KOPT-K1 (cell line): ENCODE results near the gene CD164L2.

Source experiments
- H3K27ac ChIP-seq: fragments of 200-600 bp; sonication (generic); 2 replicates; pipeline ENCODE4 v1.5.1; 2016; ENCODE audit warnings: antibody characterized with exemption, mild to moderate bottlenecking, low read depth, low read length; ENCODE audit not compliant: poor library complexity, severe bottlenecking
- H3K36me3 ChIP-seq: fragments of 200-600 bp; sonication (generic); 2 replicates; pipeline ENCODE4 v1.5.1; 2017; ENCODE audit warnings: antibody characterized with exemption, mild to moderate bottlenecking, low read length, moderate library complexity; ENCODE audit not compliant: insufficient read depth
- H3K9me3 ChIP-seq: fragments of 200-600 bp; sonication (generic); 2 replicates; pipeline ENCODE4 v1.5.1; 2017; ENCODE audit warnings: antibody characterized with exemption, low read length, mild to moderate bottlenecking; ENCODE audit not compliant: insufficient read depth, poor library complexity, severe bottlenecking

CD164L2 gene

DNA sequence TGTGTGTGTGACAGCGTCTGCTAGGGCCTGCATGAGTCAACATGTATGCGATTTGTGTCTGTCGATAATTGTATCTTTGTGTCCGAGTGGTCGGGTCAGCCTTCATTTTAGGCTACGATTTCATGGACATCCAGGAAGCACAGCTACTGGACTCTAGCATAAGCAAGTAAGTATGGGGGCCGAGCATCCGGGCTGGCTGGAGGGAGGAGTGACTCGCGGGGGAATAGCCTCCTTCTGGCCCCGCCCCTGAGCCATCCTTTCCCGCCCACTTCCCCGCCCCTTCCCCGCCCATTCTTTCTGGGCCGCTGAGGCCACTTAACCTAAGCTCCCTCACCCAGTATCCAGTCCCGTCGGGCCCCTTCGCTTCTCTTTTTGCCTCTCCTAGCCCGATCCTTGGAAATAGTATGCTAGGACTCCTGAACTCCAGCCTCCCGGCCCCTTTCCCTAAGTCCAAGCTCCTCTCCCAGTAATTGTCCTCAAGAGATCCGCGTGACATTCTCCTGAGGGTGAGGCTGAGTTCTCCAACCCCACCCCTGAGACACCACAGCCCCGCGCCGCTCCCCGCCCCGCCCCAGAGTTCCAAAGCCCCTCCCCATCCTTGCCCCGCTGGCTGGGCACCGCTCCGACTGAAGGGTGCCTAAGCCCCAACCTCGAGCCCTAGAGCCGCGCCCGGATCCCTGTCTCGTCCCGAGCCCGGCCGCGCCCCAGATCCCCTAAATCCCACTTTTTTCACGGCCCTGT lies 17.6 kb downstream of the CD164L2 start:
- H3K27ac ChIP-seq, result no peak overlapping the region
- H3K36me3 ChIP-seq, result no peaks in the 10 kb centered on the region
- no peaks in the 10 kb centered on the region for H3K9me3 ChIP-seq

DNA sequence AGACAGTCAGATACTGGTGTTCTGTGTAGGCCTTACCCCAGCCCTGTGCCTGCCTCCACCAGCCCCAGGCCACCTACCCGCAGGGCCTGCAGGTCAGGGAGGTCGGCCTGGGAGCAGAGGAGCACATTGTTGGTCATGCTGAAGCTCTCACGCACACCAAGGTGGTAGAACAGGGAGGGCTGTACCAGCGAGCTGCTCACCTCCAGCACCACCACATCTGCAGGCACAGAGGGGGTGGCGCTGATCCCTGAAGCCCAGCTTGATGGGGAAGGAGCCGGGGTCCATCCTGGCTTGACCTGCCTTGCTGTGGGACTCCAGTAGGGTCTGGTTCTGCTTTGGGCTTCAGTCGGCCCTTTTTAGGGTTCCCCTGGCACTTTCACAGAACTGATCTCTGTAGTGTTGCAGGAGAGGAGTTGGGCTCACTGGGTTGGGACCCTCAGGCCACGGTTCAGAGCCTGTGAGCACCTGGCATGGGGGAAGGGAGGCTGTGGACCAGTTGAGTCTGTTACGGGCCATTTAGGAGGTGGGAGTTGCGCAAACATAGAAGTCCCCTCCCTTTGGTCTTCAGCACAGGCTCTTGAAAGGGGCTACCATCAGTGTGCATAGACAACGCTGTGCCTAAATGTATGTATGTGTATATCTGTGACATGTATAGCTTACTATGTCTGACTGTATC lies 18.3 kb downstream of the CD164L2 start:
- Histone ChIP-seq H3K9me3 (no peaks in the 10 kb centered on the region), H3K36me3 (no peaks in the 10 kb centered on the region), H3K27ac (no peak overlapping the region)

DNA sequence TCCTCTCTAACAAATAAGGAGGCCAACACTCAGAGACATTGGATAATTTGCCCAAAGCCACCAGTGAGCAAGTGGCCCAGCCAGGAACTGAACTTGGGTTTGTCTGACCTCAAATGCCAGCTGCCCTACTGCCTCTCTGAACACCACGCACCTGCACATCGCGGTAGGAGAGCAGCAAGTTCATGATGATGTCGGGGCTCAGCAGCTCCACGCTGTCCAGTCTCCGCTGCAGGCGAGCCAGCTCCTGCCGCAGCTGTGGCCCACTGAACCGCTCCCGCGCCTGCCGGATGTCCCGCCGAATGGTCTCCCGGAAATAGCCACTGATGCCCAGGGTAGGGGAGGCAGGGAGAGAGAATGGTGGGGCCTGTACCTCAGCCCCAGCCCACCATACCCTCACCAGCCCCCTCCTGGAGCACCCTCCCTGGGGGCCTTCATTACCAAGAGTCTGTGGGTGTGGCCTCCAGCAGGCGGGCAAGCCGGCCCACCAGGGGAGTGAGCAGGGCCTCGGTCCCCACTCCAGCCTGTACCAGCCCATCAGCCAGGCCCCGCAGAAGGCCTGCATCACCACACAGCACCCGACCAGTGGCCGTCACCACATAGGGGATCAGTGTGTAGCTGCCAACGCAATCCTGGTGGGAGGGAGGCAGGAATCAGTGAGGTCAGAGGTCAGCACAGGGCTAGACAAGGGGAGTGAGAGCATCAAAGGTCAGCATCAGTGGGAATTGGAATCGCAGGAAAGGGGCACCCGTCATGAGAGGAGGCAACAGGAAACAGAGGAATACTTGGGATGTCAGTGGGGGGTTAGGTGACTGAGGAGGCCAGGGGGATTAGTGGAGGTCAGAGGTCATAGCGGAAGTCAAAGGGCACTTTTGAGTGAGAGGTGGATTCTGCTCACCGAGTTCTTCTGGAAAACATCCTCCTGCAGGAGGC lies 19.1 kb downstream of the CD164L2 start:
- Histone ChIP-seq H3K9me3 (no peaks in the 10 kb centered on the region), H3K36me3 (no peaks in the 10 kb centered on the region), H3K27ac (no peak overlapping the region)

DNA sequence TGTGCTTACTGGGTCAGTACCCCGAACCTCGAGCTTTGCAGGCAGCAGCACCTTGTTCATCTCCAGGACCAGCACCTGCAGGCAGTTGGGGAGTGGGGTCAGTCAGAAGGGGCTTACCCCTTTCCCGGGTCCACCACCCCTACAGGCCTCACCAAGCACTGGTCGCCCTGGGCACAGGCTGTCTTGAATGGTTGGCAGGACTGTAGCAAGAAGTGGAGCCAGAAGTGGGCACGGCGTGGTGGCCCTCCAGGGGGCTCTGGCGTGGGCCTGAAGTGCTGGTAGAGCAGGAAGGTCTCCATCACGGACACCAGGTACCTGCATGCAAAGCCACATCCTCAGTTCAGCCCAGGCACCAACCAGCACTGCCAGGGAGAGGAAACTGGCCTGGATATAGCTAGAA lies 21.6 kb downstream of the CD164L2 start:
- Histone ChIP-seq H3K9me3 (no peaks in the 10 kb centered on the region), H3K36me3 (no peaks in the 10 kb centered on the region), H3K27ac (no peak overlapping the region)

DNA sequence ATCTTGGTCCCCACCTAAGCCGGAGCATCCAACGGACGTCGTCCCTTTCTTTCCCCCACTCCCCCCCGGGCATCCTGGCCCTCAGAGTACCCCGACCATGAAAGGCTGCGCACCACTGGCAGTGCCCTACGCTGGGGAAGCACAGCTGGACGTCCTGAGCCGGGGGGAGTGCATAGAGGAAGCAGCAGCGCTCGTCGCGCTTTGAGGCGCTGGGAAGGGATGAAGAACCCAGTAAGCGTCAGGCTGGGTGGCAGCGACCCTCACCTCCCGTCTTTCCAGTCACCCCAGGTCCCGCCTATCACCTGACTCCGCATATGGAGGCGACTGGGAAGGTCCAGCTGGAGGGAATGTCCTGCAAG lies 22.1 kb downstream of the CD164L2 start:
- Histone ChIP-seq H3K27ac (no peak overlapping the region), H3K9me3 (no peaks in the 10 kb centered on the region), H3K36me3 (no peaks in the 10 kb centered on the region)

DNA sequence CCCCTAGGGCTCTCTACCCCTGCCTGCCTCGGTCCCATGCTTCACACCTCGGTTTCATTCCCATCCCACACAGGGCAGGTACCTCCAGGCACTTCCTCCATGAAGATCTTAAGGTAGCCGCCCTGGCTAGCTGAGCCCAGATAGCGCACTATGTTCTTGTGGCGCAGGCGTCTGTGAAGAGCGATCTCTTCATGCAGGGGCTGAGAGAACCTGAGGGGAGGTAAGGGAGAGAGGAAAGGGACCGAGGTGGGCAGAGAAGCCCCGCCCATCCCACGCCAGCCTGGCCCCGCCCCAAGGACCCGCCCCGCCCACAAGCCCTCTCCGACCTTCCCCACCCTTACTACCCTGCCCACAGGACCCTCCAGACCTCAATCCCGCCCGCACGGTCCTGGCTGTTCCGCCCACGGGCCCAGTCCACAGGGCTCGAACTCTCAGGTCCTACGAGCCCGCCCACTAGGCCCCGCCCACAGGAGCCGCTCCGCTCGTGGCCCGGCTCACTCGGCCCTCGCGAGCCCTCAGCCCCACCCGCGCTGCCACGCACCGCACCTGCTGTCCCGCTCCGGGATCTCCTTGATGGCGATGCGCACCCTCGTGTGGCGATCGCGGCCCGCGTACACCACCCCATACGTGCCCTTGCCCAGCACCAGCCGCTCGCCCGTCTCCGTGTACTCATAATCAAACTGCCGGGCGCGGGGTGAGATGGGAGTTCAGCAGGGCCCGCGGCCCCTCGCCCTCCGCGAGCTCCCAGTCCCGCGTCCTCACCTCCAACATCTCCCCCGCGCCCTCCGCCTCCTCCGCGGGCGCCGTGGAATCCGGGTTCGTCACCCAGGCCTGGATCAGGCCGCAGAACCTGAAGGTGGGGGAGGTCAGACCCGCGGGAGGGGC lies 22.7 kb downstream of the CD164L2 start:
- Histone ChIP-seq H3K9me3 (no peaks in the 10 kb centered on the region), H3K27ac (no peak overlapping the region), H3K36me3 (no peaks in the 10 kb centered on the region)

DNA sequence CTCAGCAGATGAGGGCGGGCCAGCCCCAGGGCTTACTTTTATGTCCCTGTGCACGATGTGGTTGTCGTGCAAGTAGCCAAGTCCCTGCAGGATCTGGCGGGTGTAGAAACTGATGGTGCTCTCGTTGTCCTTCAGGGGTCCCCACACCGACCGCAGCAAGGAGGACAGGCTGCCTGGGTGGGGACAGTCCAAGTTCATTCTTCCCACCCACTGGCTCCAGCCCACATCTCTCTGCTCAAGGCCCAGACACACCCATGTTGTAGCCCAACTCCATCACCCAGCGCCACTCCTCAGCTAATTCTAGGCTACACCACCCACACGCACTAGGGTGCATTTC lies 23.3 kb downstream of the CD164L2 start:
- no peaks in the 10 kb centered on the region for H3K9me3 ChIP-seq
- no peaks in the 10 kb centered on the region for H3K36me3 ChIP-seq

DNA sequence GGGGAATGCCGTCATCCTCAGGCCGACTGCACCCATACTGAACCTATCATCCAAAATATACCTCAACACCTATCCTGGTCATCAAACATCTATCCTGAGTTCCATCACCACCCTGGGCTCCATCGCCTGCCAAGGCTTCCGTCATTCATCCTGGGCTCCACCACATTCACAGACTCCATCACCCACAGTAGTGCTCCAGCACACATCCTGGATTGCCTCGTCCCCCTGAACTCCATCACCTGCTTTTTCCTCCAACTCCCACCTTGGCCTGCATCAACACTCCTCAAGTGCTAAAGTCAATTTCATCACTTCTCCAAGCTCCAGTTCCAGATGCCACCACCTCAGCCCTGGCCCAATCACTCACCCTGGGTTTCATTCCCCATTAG lies 24.2 kb downstream of the CD164L2 start:
- Histone ChIP-seq H3K36me3 (no peaks in the 10 kb centered on the region), H3K9me3 (no peaks in the 10 kb centered on the region), H3K27ac (no peak overlapping the region)

More for the DNA sequence above, 23.3 kb downstream of the CD164L2 start:
- no peak overlapping the region for H3K27ac ChIP-seq

DNA sequence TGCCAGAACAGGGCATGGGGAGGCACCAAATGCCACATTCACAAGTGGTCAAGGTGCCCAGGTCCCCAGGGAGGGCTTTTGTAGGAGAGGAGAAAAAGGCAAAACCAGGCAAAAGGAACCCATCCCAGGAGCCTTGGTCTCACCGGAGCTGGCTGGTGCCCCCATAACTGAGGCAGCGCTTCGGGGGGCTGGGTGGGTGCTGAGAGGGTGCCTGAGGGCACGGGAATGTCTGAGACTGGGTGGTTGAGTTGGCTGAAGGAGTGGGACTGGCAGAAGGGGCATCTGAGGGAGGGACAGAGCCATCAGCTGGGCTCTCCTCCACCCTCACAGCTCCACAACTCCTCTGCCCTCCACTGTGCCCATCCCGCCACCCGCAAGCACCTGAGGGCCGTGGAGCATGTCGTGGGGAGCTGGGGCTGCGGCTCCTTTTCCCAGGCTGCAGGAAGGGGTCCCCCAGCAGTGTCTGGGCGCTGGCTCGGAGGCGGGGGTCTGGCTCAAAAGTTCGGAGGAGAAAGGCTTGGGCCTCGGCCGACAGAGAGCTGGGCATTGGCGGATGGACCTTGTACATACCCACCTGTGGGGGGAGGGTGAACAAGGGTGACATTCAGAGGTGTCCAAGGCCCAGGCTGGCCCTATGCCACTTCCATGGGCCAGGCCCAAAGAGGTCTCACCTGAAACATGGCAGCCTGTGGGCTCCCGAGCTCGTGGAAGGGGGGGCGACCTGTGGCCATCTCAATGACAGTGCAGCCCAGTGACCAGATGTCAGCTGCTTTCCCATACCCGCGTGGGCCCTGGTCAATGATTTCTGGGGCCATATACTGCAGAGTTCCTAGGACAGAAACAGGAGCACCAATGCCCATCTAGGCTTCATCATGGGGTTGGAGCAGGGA lies 24.9 kb downstream of the CD164L2 start:
- H3K9me3 ChIP-seq, result no peaks in the 10 kb centered on the region
- H3K27ac ChIP-seq, result no peak overlapping the region
- H3K36me3 ChIP-seq, result peaks cover 3% of the 10 kb centered on the region; the same call in 1 of the 2 replicates

DNA sequence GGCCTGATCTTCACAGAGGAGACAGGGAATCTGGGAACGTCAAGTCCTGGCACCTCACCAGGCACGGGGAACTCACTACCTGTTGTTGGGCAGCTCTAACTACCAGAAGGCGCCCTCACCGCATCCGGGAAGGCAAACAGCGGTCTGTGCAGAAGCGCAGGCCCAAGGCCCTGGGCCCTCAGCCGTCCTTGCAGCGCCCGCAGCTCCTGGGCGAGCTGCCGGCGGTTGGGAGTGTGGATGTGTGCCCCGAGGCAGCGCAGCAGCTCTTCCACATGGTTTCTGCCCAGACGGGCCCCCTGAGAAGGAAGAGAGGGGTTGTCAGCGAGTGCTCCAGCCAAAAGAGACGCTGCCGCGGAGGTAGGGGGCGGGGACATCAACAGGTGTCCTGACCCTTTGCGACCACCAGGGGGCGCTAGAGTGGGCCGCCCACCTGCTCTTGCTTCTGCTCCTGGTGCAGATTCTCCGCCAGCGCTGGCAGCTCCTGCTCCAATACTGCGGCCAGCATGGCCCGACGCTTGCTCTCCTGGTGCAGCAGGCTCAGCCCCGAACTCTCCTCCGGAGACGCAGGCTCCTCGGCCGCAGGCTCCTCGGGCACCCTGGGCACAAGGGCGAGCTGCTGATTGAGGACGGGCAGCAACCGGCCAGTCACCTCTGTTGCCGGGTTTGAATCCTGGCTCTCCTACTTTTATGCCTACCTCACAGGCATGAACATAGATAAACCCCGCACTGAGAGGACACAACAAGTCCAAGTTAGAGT lies 25.7 kb downstream of the CD164L2 start:
- Histone ChIP-seq H3K27ac (peak overlapping the region; percentile 11), H3K9me3 (no peaks in the 10 kb centered on the region), H3K36me3 (peaks cover 6% of the 10 kb centered on the region; the same call in 1 of the 2 replicates)

DNA sequence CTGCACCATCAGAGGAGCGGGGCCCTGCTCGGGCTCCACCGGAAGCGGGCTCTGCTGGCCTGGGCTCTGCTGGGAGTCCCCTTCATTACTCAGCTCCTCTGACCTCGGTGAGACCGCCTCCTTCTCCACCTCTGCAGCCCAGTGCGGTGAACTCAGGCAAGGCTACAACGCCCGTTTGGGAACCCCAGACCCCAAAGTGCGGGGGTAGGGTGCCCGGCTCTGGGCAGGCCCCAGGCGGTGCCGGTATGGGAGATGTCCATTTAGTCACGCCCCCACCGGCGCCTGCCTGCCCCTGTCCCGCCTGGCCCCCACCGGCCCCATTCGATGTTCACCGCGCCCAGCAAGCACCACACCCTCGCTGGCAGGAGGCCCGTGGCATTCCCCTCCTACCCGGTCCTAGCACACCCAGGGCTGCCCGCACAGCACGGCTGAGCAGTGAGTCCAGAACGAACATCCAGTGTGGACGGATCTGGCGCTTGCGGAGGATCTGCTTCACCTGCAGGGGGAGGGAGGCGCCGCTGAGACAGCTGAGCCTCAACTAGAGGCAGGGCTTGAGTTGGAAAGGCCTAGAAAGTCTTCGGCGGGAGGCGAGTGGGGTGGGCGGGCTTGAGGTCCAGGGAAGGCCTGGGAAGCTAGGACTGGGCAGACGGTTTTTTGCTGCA lies 26.4 kb downstream of the CD164L2 start:
- Histone ChIP-seq H3K36me3 (peaks cover 6% of the 10 kb centered on the region; the same call in 1 of the 2 replicates), H3K9me3 (no peaks in the 10 kb centered on the region), H3K27ac (no peak overlapping the region)

DNA sequence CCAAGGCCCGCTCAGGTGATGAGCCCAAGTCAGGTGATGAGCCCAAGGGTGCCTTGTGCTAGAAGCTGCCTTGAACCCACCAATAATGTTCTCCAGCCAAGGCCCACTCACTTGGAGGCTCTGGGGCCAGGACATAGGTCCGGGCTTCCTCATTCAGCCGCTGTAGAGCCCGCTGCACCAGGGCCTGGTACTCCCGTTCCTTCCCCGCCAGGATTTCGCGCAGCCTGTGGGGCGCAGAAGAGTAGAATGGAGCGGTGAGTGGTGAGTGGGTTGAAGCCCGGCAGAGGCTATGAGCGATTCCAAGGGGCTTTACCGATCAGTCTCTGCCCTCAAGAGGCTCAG lies 26.9 kb downstream of the CD164L2 start:
- H3K9me3 ChIP-seq, result no peaks in the 10 kb centered on the region
- H3K36me3 ChIP-seq, result peaks cover 6% of the 10 kb centered on the region; the same call in 1 of the 2 replicates
- no peak overlapping the region for H3K27ac ChIP-seq

DNA sequence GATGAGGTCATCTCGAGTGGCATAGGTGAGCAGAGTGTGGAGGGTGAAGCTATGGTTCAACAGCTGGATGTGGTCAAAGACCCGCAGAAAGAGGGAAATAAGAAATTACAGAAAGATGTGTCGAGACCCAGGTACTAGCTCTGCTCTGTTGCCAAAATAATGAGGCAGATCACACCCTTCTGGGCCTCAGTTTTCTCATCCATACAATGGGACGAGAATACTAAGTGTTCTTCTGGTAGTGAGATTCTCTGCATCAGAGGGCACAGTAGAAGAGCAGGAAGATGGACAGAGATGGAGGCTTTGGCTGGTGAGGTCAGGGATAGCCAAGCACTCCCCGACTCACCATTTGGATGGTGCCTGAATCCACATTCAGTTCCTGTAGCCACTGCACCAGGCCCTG lies 27.4 kb downstream of the CD164L2 start:
- H3K27ac ChIP-seq, result no peak overlapping the region
- H3K9me3 ChIP-seq, result no peaks in the 10 kb centered on the region
- peaks cover 6% of the 10 kb centered on the region; the same call in 1 of the 2 replicates for H3K36me3 ChIP-seq
